ENCODE results near the gene THEM4. TPM values are rescaled to one million over a fixed set of nuclear protein-coding genes. Genes with fewer than 3 reads are reported as not detected.

THEM4 gene
- total RNA-seq, 1 donor from 2014 or later: 21.7 TPM

GRCh38 chr1:151949371-151950193 lies 40.3 kb upstream of the THEM4 start:
- Histone ChIP-seq H3K4me3 (ENCODE audit: low read depth, low read length) (no peak overlapping the region), H3K27me3 (ENCODE audit: control insufficient read depth, insufficient read depth, low read length) (no peaks in the 10 kb centered on the region), H3K36me3 (ENCODE audit: control insufficient read depth, insufficient read depth, low read length) (no peaks in the 10 kb centered on the region)
- TF ChIP-seq CTCF (IDR thresholded peaks at IDR 0.05; ENCODE audit: insufficient read depth, low read length, poor library complexity, severe bottlenecking): no peak
- DNase-seq (ENCODE audit: low read depth): no peak

DNA sequence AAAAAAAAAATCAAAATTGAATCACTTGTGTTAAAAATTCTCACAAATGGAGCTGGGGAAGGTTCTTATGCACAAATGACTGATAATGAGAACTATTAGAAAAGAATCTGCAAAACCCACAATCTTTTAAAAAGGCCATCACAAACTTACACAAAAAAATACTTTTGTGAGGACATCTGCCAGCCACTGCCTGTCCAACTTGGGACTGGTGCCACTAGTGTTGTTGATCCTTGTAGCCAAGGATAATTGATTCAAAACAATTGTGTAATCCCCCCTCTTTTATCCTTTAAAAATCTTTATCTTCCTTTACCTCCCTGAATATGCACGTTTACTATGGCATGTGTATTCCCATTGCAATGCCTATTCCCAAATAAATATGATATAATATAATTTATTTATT lies 39.2 kb upstream of the THEM4 start:
- H3K27me3 ChIP-seq (ENCODE audit: control insufficient read depth, insufficient read depth, low read length): no peaks in the 10 kb centered on the region
- no peak for DNase-seq (ENCODE audit: low read depth)
- H3K36me3 ChIP-seq (ENCODE audit: control insufficient read depth, insufficient read depth, low read length): no peaks in the 10 kb centered on the region
- no peak for TF ChIP-seq CTCF (IDR thresholded peaks at IDR 0.05; ENCODE audit: insufficient read depth, low read length, poor library complexity, severe bottlenecking)
- H3K4me3 ChIP-seq (ENCODE audit: low read depth, low read length): no peak overlapping the region

- TF ChIP-seq CTCF (IDR thresholded peaks at IDR 0.05; ENCODE audit: insufficient read depth, low read length, poor library complexity, severe bottlenecking): no peak
- Histone ChIP-seq H3K4me3 (ENCODE audit: low read depth, low read length) (no peak overlapping the region), H3K36me3 (ENCODE audit: control insufficient read depth, insufficient read depth, low read length) (no peaks in the 10 kb centered on the region), H3K27me3 (ENCODE audit: control insufficient read depth, insufficient read depth, low read length) (no peaks in the 10 kb centered on the region)
- DNase-seq (ENCODE audit: low read depth): no peak
Measured at GRCh38 chr1:151947140-151947539, 37.8 kb upstream of the THEM4 start.

DNA sequence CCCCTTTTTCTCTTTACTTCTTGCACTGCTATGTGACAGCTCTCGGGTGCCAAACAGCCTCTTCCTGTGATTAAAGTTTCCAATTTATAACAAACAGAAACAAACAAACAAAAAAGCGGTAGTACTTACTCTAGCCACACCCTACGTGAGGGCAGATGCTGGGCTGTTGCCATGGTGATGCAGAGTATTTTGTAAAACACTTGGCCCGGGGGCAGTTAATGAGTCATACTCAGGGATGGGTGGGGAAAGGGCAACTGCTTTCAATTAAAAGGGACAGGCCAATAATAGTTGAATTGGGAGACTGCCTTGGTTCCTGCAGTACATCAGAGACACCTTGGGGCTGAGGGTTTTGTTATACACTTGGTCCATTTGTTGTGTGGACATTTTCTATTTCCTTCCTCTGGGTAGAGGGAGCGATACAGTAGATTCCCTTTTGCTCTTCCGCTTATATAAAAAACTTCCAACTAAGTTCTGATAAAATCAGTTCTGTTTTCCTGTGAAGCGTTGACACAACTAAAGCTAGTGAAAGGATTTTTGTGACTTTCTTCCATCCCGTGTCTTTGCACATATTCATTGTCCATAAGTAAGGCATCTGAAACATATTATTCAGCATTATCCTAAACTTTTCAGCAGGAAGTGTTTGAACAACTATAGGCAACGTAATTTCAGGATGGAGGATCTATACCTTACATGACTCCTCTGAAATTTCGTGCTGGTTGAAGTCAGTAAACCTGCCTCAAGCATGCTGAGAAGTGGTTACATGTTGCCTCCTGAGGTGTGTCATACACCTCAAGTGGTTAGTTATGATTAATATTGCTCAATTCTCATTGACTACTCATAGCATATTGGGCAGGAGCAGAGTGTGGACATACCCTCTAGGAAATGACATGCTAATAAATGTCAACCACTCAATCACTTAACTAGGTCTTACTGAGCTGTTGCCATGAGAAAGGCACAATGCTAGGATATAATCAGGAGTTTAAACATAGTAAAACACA lies 36.7 kb upstream of the THEM4 start:
- Histone ChIP-seq H3K27me3 (ENCODE audit: control insufficient read depth, insufficient read depth, low read length) (no peaks in the 10 kb centered on the region), H3K4me3 (ENCODE audit: low read depth, low read length) (no peak overlapping the region), H3K36me3 (ENCODE audit: control insufficient read depth, insufficient read depth, low read length) (no peaks in the 10 kb centered on the region)
- no peak for TF ChIP-seq CTCF (IDR thresholded peaks at IDR 0.05; ENCODE audit: insufficient read depth, low read length, poor library complexity, severe bottlenecking)
- DNase-seq (ENCODE audit: low read depth): peak; percentile 92

GRCh38 chr1:151944857-151945575 lies 35.7 kb upstream of the THEM4 start:
- TF ChIP-seq CTCF (IDR thresholded peaks at IDR 0.05; ENCODE audit: insufficient read depth, low read length, poor library complexity, severe bottlenecking): no peak

More at GRCh38 chr1:151944857-151945575, 35.7 kb upstream of the THEM4 start:
- DNase-seq (ENCODE audit: low read depth): no peak
- Histone ChIP-seq H3K27me3 (ENCODE audit: control insufficient read depth, insufficient read depth, low read length) (no peaks in the 10 kb centered on the region), H3K4me3 (ENCODE audit: low read depth, low read length) (no peak overlapping the region), H3K36me3 (ENCODE audit: control insufficient read depth, insufficient read depth, low read length) (no peaks in the 10 kb centered on the region)
